NB4 (cell line): ENCODE measurements around the gene DNAH14.

Experiments used
- DNase-seq: peaks from one replicate; pipeline ENCODE4 v3.0.0; 2010; ENCODE audit warnings: low read depth
- H3K4me3 ChIP-seq: one replicate; pipeline ENCODE4 v1.5.1; 2011; ENCODE audit warnings: mild to moderate bottlenecking, low read depth, low read length, moderate library complexity
- MYC ChIP-seq: IDR thresholded peaks from 2 replicates; pipeline ENCODE4 v1.6.1; 2011; ENCODE audit warnings: low read depth, low read length
- POLR2A ChIP-seq: IDR thresholded peaks from 2 replicates; pipeline ENCODE4 v1.6.1; 2011; ENCODE audit warnings: mild to moderate bottlenecking; ENCODE audit not compliant: insufficient read length; ENCODE audit errors: extremely low read depth
- TF ChIP-seq, protein P1 (sequence below): IDR thresholded peaks from one replicate; pipeline ENCODE4 v1.5.1; 2012; ENCODE audit warnings: low read depth, low read length
- TF ChIP-seq, protein P2 (sequence below): IDR thresholded peaks from 2 replicates; pipeline ENCODE4 v1.6.1; 2011; ENCODE audit warnings: low read depth, low read length

Gene DNAH14

DNA sequence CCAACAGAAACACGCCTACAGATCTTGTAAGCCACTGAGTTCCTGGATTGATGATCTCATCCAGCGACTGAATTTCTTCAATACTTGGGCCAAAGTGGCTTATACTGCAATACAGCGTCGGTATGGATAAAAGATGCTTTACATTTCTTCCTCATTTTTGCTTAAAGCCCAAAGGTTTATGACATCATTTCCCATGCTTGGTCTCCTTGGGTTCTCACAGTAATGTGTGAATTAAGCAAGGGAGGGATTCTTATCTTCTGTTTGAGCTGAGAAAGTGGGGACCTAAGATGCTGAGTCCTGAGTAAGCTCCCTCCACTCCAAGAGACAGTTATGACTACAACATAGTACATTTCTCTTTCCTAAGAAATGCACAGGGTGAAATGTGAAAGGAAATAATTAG is 458.9 kb downstream of the DNAH14 start:
- DNase-seq = peak; percentile 12
- H3K4me3 ChIP-seq = no peak overlapping the region
- TF ChIP-seq POLR2A = no peak
- TF ChIP-seq, protein P1, sequence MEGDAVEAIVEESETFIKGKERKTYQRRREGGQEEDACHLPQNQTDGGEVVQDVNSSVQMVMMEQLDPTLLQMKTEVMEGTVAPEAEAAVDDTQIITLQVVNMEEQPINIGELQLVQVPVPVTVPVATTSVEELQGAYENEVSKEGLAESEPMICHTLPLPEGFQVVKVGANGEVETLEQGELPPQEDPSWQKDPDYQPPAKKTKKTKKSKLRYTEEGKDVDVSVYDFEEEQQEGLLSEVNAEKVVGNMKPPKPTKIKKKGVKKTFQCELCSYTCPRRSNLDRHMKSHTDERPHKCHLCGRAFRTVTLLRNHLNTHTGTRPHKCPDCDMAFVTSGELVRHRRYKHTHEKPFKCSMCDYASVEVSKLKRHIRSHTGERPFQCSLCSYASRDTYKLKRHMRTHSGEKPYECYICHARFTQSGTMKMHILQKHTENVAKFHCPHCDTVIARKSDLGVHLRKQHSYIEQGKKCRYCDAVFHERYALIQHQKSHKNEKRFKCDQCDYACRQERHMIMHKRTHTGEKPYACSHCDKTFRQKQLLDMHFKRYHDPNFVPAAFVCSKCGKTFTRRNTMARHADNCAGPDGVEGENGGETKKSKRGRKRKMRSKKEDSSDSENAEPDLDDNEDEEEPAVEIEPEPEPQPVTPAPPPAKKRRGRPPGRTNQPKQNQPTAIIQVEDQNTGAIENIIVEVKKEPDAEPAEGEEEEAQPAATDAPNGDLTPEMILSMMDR = no peak
- no peak for TF ChIP-seq MYC
- TF ChIP-seq, protein P2, sequence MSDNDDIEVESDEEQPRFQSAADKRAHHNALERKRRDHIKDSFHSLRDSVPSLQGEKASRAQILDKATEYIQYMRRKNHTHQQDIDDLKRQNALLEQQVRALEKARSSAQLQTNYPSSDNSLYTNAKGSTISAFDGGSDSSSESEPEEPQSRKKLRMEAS = no peak

DNA sequence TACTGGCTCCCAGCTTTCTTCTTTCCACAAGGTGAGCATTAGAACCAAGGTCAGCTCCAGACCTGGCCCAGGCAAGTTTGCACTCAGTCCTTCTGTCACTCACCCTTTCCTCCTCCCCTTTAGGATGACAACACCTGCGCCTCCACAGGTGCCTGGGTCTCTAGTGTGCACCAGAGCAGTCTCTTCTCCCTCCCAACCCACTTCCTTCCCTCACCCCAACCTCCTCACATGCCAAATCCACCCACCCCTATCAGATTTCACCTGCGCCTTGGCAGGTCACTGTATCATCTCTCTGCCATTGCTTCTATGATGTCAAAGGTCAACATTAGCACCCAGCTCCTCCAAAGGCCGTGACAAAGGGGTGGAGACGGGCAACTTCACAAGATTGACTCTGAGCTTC is 460.4 kb downstream of the DNAH14 start:
- H3K4me3 ChIP-seq = no peak overlapping the region
- DNase-seq = no peak
- no peak for TF ChIP-seq POLR2A
- TF ChIP-seq, protein P1 = no peak
- no peak for TF ChIP-seq MYC
- TF ChIP-seq, protein P2 = no peak

DNA sequence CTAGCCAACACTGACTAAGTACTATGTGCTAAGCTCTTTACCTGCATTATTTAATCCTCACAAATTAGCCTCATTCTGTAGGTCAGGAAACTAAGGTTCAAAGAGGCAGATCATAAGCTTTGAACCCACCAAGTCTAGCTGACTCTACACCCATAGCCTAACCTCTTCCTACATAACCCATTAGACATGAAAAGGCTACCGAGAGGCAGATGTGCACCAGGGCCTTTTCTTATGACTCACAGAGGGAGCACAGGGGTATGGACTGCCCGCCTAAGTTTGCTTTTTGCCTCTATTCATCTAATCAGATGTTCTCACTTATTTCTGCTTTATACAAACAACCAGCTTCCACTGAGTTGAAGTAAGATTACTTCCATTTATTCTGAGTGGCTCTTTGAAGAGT is 466.9 kb downstream of the DNAH14 start:
- TF ChIP-seq POLR2A (no peak), MYC (no peak)
- TF ChIP-seq, protein P2 = no peak
- TF ChIP-seq, protein P1 = no peak
- H3K4me3 ChIP-seq = no peak overlapping the region
- no peak for DNase-seq

DNA sequence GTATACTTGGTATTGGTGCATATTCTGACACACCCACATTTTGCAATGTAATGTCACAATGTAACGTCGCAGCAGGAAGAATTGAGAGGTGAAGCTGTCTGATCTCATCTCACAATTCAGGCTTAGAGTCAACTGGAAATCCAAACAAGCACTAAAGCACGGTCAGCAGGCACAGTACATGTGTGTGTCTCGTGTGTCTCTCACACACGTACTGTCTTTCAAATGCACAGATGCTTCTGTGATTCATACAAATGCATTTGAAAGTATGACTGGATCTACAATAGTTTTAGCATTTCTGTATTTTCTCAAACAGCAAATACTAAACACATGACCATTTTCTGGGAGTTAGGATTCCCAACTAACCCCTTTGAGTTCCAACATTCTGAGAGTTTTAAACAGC is 471.5 kb downstream of the DNAH14 start:
- DNase-seq = no peak
- no peak overlapping the region for H3K4me3 ChIP-seq
- no peak for TF ChIP-seq MYC
- TF ChIP-seq POLR2A = no peak
- TF ChIP-seq, protein P1 = no peak
- TF ChIP-seq, protein P2 = no peak

DNA sequence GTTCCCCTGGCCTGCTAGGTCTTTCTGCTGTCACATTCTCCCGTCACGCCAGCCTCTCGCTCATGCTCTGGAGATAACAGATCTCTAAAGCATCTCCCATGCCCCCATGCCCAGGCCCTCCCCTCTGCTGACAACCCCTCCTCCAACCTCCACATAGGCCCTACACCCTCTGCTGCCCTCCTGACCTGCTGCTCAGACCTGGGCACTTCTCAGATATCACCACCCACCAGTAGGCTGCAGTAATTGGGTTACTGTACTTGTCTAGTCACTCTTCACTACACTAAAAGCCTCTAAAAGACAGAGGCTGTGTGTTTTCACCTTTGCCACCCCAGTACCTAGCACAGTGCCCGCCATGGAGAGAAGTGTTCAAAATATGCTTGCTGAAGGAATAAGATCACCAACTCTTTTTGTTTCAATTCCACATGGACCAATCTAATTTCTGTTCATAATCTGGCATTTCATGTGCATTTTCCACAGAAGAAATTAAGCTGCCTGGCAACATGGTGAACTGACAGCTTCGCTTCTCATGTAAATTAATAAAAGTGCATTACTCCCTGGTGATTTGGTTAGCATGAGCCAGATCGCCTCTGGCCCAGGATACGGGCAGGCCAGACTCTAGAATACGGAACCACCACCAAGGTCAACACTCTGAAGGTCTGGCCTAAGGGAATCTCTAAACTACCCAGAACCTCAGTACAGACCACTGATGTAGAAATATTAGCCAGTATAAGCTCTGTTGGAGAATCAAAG is 477.7 kb downstream of the DNAH14 start:
- DNase-seq = no peak
- H3K4me3 ChIP-seq = no peak overlapping the region
- no peak for TF ChIP-seq POLR2A
- TF ChIP-seq, protein P1 = no peak
- TF ChIP-seq, protein P2 = no peak
- TF ChIP-seq MYC = no peak

DNA sequence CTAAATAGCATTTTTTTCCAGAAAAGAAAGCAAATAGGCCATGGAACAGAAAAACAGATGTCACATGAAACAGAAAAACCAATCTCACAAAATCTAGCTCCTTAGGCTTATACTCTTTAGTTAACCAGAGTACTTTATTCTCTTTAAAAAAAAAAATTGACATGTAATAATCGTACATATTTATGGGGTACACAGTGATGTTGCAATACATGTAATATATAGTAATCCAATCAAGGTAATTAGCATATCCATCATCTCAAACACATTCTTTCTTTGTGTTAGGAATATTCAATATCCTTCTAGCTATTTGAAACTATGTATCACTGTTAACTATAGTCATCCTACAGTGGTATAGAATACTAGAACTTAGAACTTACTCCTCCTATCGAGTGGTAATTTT is 478.3 kb downstream of the DNAH14 start:
- DNase-seq = no peak
- TF ChIP-seq, protein P2 = no peak
- H3K4me3 ChIP-seq = no peak overlapping the region
